Measurements from ENCODE around the gene PTPRT.

PTPRT gene

DNA sequence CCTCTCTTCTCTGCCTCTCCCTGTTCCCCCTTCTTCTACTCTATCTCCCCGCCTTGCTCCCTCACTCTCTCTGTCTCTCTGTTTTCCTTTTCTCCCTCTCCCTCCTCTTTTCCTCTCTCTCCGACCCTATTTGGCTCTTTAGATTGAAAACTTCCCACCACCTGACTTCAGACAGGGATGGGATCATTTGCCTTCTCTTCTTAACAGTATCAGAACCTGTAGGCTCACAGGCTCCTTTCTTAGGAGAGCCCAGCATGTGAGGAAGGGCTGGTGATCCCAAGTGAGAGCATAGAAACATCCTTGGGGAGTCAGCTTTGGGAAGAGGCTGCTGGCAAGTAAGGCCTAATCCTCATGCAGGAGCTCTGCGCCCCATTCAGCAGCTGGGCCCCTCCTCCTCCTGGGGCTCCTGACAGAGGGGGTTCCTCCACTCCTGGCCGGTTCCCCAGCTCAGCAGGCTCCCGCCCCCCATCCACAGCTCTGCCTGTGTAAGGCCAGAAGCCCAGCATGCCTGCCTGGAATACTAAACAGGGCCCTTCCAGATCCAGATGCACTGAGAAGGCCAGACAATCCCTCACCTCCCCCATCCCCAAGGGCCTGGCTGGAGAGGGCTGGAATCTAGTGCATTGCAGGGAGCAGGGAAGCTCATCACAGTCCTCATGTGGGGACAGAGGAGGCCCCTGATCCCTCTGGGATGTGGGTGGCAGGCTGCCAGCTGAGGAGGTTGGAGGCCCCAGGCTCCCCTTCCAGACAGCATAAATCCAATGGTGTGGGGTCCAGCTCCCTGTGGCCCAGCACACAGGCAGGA, 93.4 kb downstream of the PTPRT start:
- no peak for DNase-seq

DNA sequence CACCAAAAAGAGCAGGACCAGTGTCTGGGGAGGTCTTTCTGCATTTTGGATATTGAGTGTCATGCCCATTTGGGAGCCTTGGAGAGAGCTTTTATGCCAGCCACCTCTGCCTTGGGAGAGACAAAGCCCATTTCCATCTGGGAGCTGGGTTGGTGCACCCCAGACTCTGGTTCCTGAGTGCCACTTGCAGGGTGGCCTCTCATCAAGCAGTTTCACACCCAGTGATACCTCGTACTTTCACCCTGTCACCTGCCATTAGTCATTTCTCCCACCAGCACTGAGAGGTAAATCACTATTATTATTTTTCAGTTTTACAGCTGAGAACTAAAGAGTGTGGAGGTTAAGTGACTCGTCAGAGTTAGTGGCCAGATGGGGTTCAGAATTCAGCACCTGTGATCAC, 94.7 kb downstream of the PTPRT start:
- DNase-seq = no peak

DNA sequence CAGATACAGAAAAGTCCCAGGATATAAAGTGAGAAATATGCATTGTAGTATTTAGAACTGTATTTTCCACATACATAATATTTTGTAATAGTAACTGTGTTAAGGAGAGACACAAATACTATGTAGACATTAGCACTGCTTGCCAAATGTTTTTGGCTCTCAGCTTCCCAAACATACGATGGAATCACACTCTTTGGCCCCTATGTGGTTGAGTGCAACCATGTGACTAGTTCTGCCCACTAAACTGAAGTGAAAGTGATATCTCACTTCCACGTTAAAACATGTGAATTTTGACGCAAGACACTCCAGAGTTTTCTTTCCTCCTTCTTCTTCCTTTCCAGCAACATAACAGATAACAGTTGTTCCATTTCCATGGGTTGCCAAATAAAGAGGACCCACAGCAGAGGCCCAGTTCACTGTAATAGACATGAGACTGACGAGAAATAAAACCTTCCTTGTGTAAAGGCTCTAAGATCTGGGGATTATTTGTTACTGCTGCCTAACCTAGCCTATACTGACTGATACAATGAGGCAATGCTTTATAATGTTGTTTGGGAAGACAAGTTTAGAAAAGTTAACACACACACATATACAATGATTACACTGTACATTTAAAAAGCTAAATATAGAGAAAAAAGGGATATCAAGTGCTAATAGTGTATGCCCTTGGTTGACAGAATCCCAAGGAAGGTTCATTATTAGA, 97.2 kb downstream of the PTPRT start:
- no peak for DNase-seq

DNA sequence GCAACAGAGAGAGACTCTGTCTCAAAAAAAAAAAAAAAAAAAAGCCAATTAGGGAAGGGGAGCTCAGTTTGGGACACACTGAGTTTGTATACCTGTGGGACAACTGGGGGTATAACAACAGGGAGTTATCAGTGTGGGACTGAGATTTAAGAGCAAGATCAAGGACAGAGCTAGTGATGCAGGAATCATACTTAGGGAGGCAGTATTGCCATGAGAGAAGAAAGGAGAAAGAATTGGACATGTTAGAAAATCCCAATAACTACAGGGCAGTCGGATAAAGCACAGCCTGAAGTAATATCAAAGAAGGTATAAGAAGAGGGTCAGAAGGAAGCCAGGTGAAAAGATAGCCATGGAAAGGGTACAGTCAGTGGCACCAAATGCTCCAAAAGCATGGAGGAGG, 121.2 kb downstream of the PTPRT start:
- DNase-seq = no peak

- no peak for DNase-seq
Measured at GRCh38 chr20:43066125-43066524, 123.6 kb downstream of the PTPRT start.

DNA sequence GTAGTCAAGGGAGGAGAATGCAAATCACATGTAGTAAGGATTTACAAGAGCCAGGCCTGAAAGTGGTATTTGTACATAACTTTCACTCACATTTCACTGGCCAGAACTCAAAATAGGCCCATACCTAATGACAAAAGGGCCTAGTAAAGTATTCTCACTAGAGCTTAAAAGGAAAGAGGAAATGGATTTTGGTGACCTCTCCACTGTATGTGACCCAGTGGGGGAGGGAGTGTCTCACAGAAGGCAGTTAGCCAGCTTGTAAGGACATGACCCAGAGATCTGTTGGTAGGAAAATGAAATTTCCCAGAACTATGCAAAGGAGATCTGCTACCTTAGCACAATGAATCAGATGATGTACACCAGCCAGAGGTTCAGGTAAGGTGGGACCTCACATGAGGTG, 124.4 kb downstream of the PTPRT start:
- DNase-seq = no peak

DNA sequence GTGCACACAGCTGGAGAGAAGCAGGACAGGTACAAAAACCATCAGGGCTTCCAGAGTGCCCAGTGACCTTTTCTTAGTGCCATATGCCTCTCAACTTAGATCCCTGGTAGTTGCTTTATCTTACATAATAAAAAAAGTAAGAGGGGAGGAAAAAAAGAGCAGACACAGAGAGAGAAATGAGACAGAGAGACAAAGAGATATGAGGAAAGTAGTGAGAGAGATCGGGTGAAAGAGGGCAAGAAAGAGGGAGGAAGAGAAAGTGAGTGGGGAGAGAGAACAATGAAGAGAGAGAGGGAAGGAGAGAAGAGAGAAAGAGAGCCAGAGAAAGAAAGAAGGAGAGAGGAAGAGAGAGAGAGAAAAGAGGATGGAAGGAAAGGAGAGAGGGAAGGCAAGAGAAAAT, 131.6 kb downstream of the PTPRT start:
- no peak for DNase-seq

- no peak for DNase-seq
Measured at GRCh38 chr20:43057317-43057716, 132.4 kb downstream of the PTPRT start.

GRCh38 chr20:43055181-43055884, 134.4 kb downstream of the PTPRT start:
- DNase-seq = no peak

DNA sequence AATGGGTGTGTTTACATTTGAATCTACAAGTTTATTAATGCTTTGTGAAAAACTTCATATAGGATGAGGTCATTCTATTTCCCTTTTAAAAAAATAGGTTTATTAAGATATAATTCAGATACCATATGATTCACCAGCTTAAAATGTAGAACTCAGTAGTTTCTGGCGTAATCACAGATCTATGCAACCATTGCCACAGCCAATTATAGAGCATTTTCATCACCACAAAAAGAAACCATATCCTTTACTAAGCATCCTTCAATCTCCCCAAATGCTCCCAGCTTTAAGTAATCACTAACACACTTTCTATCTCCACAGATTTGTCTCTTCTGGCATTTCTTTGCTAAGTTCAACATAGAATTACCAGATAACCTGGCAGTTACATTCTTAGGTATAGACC, 137.2 kb downstream of the PTPRT start:
- no peak for DNase-seq

DNA sequence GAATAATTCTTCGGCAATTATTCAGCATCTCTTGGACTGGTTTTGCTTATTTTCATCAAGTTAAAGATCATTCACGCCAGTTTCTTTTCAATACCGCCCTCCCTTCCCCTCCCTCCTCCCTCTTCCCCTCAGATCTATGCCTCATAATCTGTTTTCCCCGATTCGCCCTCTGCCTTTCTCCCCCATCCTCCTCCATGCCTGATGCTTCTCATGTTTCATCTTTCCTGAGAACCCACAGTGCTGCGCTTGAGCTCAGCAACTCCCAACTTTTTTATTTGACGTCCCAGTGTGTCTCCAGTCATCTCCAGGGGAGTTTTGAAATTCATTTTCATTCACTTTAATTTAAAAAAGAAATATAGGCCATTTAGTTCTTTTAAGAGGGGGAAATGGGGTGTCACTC, 142.7 kb downstream of the PTPRT start:
- no peak for DNase-seq

GRCh38 chr20:43043887-43044286, 145.8 kb downstream of the PTPRT start:
- no peak for DNase-seq

DNA sequence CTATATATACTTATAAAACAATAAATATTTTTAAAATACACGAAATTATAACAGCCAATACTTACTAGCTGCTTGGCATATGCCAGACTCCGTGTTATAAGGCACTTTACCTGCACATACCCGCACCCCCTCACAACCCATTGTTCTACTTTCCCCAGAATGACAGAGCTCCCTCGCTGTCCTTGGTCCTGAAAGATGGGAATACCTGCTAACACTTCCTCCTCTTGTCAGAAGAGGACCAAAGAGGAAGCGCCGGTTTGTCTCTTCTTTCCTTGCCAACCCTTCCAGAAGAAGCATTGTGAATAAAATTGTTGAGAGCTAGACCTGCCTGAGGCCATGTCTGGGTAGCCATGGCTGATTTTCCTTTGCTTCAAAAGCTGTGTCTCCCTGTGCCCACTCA, 149.3 kb downstream of the PTPRT start:
- no peak for DNase-seq

DNA sequence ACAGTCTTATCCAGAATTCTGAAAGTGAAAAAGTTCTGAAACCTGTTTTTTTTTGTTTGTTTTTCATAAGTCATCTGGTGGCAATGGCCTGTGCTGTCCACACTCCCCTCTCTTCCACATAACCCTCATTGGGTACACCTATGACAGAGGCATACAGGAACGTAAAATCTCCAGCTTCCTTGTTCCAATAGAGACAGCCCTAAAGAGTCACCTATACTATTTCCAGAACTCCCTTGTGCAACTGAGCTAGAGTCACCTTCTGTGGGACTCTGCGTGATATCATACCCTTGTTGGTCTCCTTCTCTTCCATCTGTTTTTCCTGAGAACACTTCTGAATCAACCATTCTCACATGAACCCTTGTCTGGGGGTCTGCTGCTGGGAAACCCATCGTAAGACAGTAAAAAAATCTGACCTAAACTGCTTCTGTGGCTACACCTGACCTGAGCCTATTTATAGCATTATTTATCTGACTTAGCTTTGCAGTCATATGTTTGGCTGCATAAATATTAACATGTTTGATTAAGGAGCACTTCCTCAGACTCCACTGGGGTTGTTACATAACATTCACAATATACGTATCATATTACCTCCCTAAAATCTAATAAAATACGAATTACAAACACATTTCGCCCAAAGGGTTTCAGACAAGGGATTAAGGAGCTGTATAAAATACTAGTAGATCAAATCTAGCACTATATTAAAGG, 151.9 kb downstream of the PTPRT start:
- no peak for DNase-seq

GRCh38 chr20:43034981-43035724, 154.6 kb downstream of the PTPRT start:
- no peak for DNase-seq

- no peak for DNase-seq
Measured at GRCh38 chr20:43032459-43032858, 157.2 kb downstream of the PTPRT start.

GRCh38 chr20:43029176-43029575, 160.5 kb downstream of the PTPRT start:
- DNase-seq = no peak

- DNase-seq = no peak
Measured at GRCh38 chr20:43028470-43028869, 161.2 kb downstream of the PTPRT start.

GRCh38 chr20:43023836-43024235, 165.9 kb downstream of the PTPRT start:
- no peak for DNase-seq

GRCh38 chr20:43022568-43022967, 167.1 kb downstream of the PTPRT start:
- DNase-seq = no peak

- no peak for DNase-seq
Measured at GRCh38 chr20:43022081-43022480, 167.6 kb downstream of the PTPRT start.

- DNase-seq = no peak
Measured at GRCh38 chr20:43017241-43018030, 172.3 kb downstream of the PTPRT start.
